SK-N-SH treated with all-trans-retinoic acid at 6 μM for 48 hours (cell line): ENCODE measurements around the gene STOM.

Experiments
- ATAC-seq: fragments of 200-7000 bp; cut with Tn5 transposase; 3 replicates; pipeline ENCODE4 v1.9.1; 2020; ENCODE audit warnings: mild to moderate bottlenecking, moderate library complexity
- ARNTL ChIP-seq: fragments of 450-650 bp; formaldehyde crosslinking; IDR thresholded peaks from 2 replicates; pipeline ENCODE4 v1.5.0; 2020; ENCODE audit warnings: low read depth, mild to moderate bottlenecking, moderate library complexity, borderline replicate concordance
- BACH2 ChIP-seq: fragments of 250-450 bp; sonication (Bioruptor Pico); IDR thresholded peaks from 2 replicates; pipeline ENCODE4 v1.9.0; 2021; ENCODE audit warnings: mild to moderate bottlenecking, borderline replicate concordance
- CREB5 ChIP-seq: fragments of 250-450 bp; sonication (Bioruptor Pico); IDR thresholded peaks from 2 replicates; pipeline ENCODE4 v1.5.1; 2020; ENCODE audit warnings: low read depth, mild to moderate bottlenecking, moderate library complexity
- CSDC2 ChIP-seq: fragments of 250-450 bp; sonication (Bioruptor Pico); IDR thresholded peaks from 2 replicates; pipeline ENCODE4 v1.5.0; 2020; ENCODE audit warnings: mild to moderate bottlenecking, moderate library complexity
- GLIS3 ChIP-seq: fragments of 250-450 bp; sonication (Bioruptor Pico); IDR thresholded peaks from 2 replicates; pipeline ENCODE4 v1.5.0; 2020; ENCODE audit warnings: mild to moderate bottlenecking, moderate library complexity
- OSR1 ChIP-seq: fragments of 250-450 bp; sonication (Bioruptor Pico); IDR thresholded peaks from 2 replicates; pipeline ENCODE4 v1.8.0; 2022; ENCODE audit warnings: moderate library complexity, mild to moderate bottlenecking, inconsistent platforms
- PATZ1 ChIP-seq: fragments of 250-450 bp; sonication (Bioruptor Pico); IDR thresholded peaks from 2 replicates; pipeline ENCODE4 v1.8.0; 2020; ENCODE audit warnings: mild to moderate bottlenecking, moderate library complexity, borderline replicate concordance
- PPARA ChIP-seq: fragments of 250-450 bp; sonication (Bioruptor Pico); IDR thresholded peaks from 2 replicates; pipeline ENCODE4 v1.5.0; 2020; ENCODE audit warnings: mild to moderate bottlenecking, borderline replicate concordance
- RARB ChIP-seq: fragments of 250-450 bp; sonication (Bioruptor Pico); IDR thresholded peaks from 2 replicates; pipeline ENCODE4 v1.8.0; 2021; ENCODE audit warnings: mild to moderate bottlenecking, moderate library complexity
- TOX ChIP-seq: fragments of 250-450 bp; sonication (Bioruptor Pico); IDR thresholded peaks from 2 replicates; pipeline ENCODE4 v1.8.0; 2021; ENCODE audit warnings: mild to moderate bottlenecking, moderate library complexity, borderline replicate concordance
- TSHZ2 ChIP-seq: fragments of 250-450 bp; sonication (Bioruptor Pico); IDR thresholded peaks from 2 replicates; pipeline ENCODE4 v1.5.0; 2020; ENCODE audit warnings: mild to moderate bottlenecking, moderate library complexity
- ZC3H10 ChIP-seq: fragments of 250-450 bp; sonication (Bioruptor Pico); IDR thresholded peaks from 2 replicates; pipeline ENCODE4 v1.5.1; 2021; ENCODE audit warnings: mild to moderate bottlenecking, moderate library complexity
- ZFP3 ChIP-seq: fragments of 250-450 bp; sonication (Bioruptor Pico); IDR thresholded peaks from 2 replicates; pipeline ENCODE4 v1.5.0; 2020; ENCODE audit warnings: mild to moderate bottlenecking, moderate library complexity
- ZNF565 ChIP-seq: fragments of 450-650 bp; formaldehyde crosslinking; conservative IDR thresholded peaks from 2 replicates; pipeline ENCODE4 v1.5.0; 2020; ENCODE audit warnings: low read depth, mild to moderate bottlenecking, moderate library complexity
- ZNF70 ChIP-seq: fragments of 450-650 bp; formaldehyde crosslinking; IDR thresholded peaks from 2 replicates; pipeline ENCODE4 v1.5.0; 2020; ENCODE audit warnings: mild to moderate bottlenecking, moderate library complexity
- ZNF8 ChIP-seq: fragments of 450-650 bp; formaldehyde crosslinking; IDR thresholded peaks from 2 replicates; pipeline ENCODE4 v1.5.0; 2020; ENCODE audit warnings: mild to moderate bottlenecking, moderate library complexity

STOM gene

DNA sequence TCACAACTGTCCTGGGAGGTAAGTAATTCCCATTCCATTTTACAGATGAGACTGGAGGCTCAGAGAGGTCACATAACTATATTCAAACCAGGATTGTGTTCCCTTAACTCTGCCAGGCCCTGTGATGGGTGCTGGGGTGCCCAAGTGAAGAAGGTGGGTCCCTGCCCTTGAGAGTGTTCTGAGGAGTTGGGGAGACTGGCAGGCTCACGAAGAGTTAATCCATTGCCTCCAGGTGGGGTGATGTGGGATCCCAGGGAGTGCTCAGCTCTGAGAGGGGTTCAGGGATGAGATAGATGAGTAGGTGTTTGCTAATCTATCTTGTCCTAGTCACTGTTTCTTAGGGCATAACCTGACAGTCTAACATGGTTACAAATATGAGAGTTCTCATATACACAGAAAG lies 65.3 kb downstream of the STOM start:
- TF ChIP-seq TSHZ2 (CRISPR knock-in tag): no peak
- TF ChIP-seq OSR1 (CRISPR knock-in tag): no peak
- no peak for TF ChIP-seq ZNF565 (CRISPR knock-in tag)
- no peak for TF ChIP-seq GLIS3 (CRISPR knock-in tag)
- TF ChIP-seq PPARA (CRISPR knock-in tag): no peak
- no peak for TF ChIP-seq RARB (CRISPR knock-in tag)
- TF ChIP-seq, all 23 proteins: peak for 0
- ATAC-seq: no peak

- TF ChIP-seq CSDC2 (CRISPR knock-in tag) (no peak), ZC3H10 (no peak)
- TF ChIP-seq, all 23 proteins: peak for 0
- no peak for ATAC-seq
These were observed 66.3 kb downstream of the STOM start for GRCh38 chr9:121303456-121304451.

DNA sequence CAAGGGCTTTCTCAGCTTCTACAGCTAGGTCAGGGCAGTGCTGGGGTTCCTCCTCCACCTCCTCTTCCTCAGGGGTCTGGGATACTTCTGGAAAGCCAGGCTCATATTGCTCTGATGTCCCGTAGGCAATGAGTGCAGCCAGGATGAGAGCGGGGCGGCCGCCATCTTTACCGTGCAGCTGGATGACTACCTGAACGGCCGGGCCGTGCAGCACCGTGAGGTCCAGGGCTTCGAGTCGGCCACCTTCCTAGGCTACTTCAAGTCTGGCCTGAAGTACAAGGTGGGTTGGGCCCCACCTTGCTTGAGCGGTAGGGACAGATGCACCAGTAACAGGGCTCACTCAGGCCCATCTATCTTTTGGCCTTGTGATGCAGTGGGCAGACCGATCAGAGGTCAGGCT lies 67.3 kb downstream of the STOM start:
- TF ChIP-seq TSHZ2 (CRISPR knock-in tag) (no peak), OSR1 (CRISPR knock-in tag) (no peak), ZFP3 (CRISPR knock-in tag) (no peak), TOX (no peak), ZNF8 (CRISPR knock-in tag) (no peak), PATZ1 (CRISPR knock-in tag) (no peak)
- TF ChIP-seq, all 23 proteins: peak for 0
- ATAC-seq: no peak

DNA sequence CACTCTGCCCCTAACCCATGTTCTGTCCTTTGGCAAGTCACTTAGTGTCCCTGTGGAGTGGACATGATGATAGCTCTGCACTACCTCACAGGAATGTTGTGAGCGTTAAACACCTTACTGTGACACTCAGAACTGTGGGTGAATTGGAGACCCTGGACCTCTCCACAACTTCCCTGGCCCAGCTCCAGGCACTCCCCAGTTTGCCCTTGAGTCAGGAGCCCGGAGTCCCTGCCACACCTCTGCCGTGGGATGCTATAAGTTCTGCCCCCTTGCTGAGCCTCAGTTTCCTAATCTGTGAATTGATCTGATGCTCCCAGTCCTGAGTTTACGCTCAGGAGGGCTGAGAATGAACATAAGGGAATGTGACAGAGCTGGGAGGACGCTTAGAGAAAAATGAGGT lies 67.7 kb downstream of the STOM start:
- no peak for ATAC-seq
- TF ChIP-seq BACH2 (CRISPR knock-in tag): no peak
- no peak for TF ChIP-seq TOX
- TF ChIP-seq ARNTL (CRISPR knock-in tag): no peak
- TF ChIP-seq RARB (CRISPR knock-in tag): no peak
- TF ChIP-seq ZNF70 (CRISPR knock-in tag): no peak
- TF ChIP-seq PATZ1 (CRISPR knock-in tag): no peak
- no peak for TF ChIP-seq CREB5 (CRISPR knock-in tag)
- TF ChIP-seq OSR1 (CRISPR knock-in tag): no peak
- TF ChIP-seq ZFP3 (CRISPR knock-in tag): no peak
